Testis (tissue), 3 donors: ENCODE data around the gene PEX16. TPM values are rescaled to one million over a fixed set of nuclear protein-coding genes. Genes with fewer than 3 reads are reported as not detected.
A peak's percentile ranks its signal among the peaks of the same experiment; 100 is the strongest.

Experiments used
- DNase-seq: peaks from one replicate; pipeline ENCODE4 v3.0.0-alpha.2; 2019
- H3K27ac ChIP-seq, 2 donors: fragments of 200-600 bp; sonication (generic); one replicate each; pipeline ENCODE4 v1.5.1; 2019
- H3K27me3 ChIP-seq: fragments of 200-600 bp; sonication (generic); one replicate; pipeline ENCODE4 v1.5.1; 2019
- H3K36me3 ChIP-seq: fragments of 200-600 bp; sonication (generic); one replicate; pipeline ENCODE4 v1.5.1; 2017; ENCODE audit warnings: low read depth; ENCODE audit errors: missing control alignments
- H3K4me1 ChIP-seq: fragments of 200-600 bp; sonication (generic); one replicate; pipeline ENCODE4 v1.5.1; 2019
- H3K4me3 ChIP-seq, 2 donors: fragments of 200-600 bp; sonication (generic); one replicate each; pipeline ENCODE4 v1.5.1; 2017 to 2019
- H3K9me3 ChIP-seq: fragments of 200-600 bp; sonication (generic); one replicate; pipeline ENCODE4 v1.5.1; 2017
- CTCF ChIP-seq, 3 experiments: fragments of 450-650 bp in 2 of 3; fragments of 200-600 bp in 1 of 3; sonication (generic) in 1 of 3; IDR thresholded peaks; one replicate each; pipeline ENCODE4 v1.5.1; 2016 to 2019; ENCODE audit warnings: antibody characterized with exemption in 3 of 3, mild to moderate bottlenecking in 2 of 3, moderate library complexity in 1 of 3
- POLR2A ChIP-seq: fragments of 450-650 bp; IDR thresholded peaks from one replicate; pipeline ENCODE4 v1.6.1; 2017; ENCODE audit warnings: antibody characterized with exemption, mild to moderate bottlenecking, moderate library complexity
- WGBS, 2 donors: methylation state at CpG; one replicate each; pipeline ENCODE4 v1.1.5; 2018; 5-methylcytosine and 5-hydroxymethylcytosine counted together
- intact Hi-C: fragments of 100-400 bp; cut with DNase I; formaldehyde crosslinking; loops from one replicate; pipeline ENCODE4 v1.15.1; 2023; ENCODE audit warnings: low total_unique reads
- polyA plus RNA-seq: library from polyadenylated mRNA; stranded (reverse); fragments of 350-450 nt; fragmentation: Illumina TruSeq; extraction: RNeasy Lipid Tissue Mini Kit (QIAGEN cat#74804); gene quantifications from one replicate; pipeline ENCODE4 v1.2.3, GENCODE V29; 2014; ENCODE audit warnings: low read depth, low replicate concordance; ENCODE audit not compliant: insufficient read depth
- total RNA-seq, 2 donors: library from RNA; depleted of rRNA; stranded (reverse); fragments of >200 nt; gene quantifications; one replicate each; pipeline ENCODE4 v1.2.3, GENCODE V29; 2016

The PEX16 gene
- total and polyA plus RNA-seq, 3 donors from 2014 or later: 40.2 to 42.0 (median 41.4) TPM

GRCh38 chr11:45864041-45864440 lies 53.6 kb downstream of the PEX16 start:
- Histone ChIP-seq H3K36me3 (no peaks in the 10 kb centered on the region), H3K27ac (no peak overlapping the region), H3K9me3 (no peaks in the 10 kb centered on the region), H3K27me3 (no peaks in the 10 kb centered on the region), H3K4me3 (no peak overlapping the region), H3K4me1 (peaks cover 18% of the 10 kb centered on the region)
- TF ChIP-seq CTCF (IDR thresholded peaks at IDR 0.05) (no peak), POLR2A (no peak)
- intact Hi-C loops: no loop called here
- no peak for DNase-seq

- peak overlapping the region in 1 of 2 donors; percentile 79 for H3K27ac ChIP-seq
- 84 to 90% methylated on average over 8 to 10 of the region's 10 CpGs for WGBS, 2 donors
- intact Hi-C loops: no loop called here
- TF ChIP-seq CTCF (IDR thresholded peaks at IDR 0.05) (no peak), POLR2A (no peak)
- H3K36me3 ChIP-seq: no peaks in the 10 kb centered on the region
- peaks cover 46% of the 10 kb centered on the region for H3K4me1 ChIP-seq
- H3K27me3 ChIP-seq: no peaks in the 10 kb centered on the region
- no peaks in the 10 kb centered on the region for H3K9me3 ChIP-seq
- DNase-seq: no peak
- no peak overlapping the region for H3K4me3 ChIP-seq
Observed at GRCh38 chr11:45860764-45861510, 56.7 kb downstream of the PEX16 start.

DNA sequence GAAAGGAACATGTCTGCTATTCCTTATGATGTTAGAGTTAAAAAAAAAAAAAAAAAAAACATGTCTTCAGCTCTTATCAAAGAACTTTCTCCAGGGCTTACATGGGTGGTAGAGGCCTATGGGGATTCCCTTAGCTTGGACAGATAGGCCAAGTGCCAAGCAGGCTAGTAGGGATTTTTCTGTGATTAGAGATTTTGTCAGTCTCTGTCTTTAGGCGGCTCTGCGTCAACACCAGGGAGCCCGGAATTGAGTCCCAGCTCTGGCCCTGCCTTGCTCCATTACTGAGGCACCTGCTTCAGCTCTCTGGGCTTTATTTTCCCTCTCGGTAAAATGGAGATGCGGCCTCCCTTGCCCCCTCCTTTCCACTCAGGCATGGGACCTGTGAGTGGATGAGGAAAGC lies 57.3 kb downstream of the PEX16 start:
- no peaks in the 10 kb centered on the region for H3K36me3 ChIP-seq
- H3K4me1 ChIP-seq: peaks cover 52% of the 10 kb centered on the region
- no peaks in the 10 kb centered on the region for H3K27me3 ChIP-seq
- no peak overlapping the region for H3K4me3 ChIP-seq
- no peaks in the 10 kb centered on the region for H3K9me3 ChIP-seq
- no peak for DNase-seq
- TF ChIP-seq POLR2A: no peak
- TF ChIP-seq CTCF (IDR thresholded peaks at IDR 0.05): no peak
- intact Hi-C loops: no loop called here
- H3K27ac ChIP-seq: peak overlapping the region in 1 of 2 donors; percentile 79
- WGBS, 2 donors: 81 to 93% methylated on average over 5 of the region's 5 CpGs

Other genes starting within 250 kb of the PEX16 start
- 10 to 100 TPM; 12.9 to 15.7 TPM for gene SLC35C1, start 112.7 kb downstream of the PEX16 start, total RNA-seq
- 10.4 TPM for gene SLC35C1, start 112.7 kb downstream of the PEX16 start, polyA plus RNA-seq
- 100 to 1,000 TPM; 109 to 124 TPM for gene CRY2, start 70.4 kb downstream of the PEX16 start, total RNA-seq
- gene CRY2, start 70.4 kb downstream of the PEX16 start, polyA plus RNA-seq: 80.0 TPM
- gene MAPK8IP1, start 32.2 kb downstream of the PEX16 start, total RNA-seq: 10 to 100 TPM; 54.5 to 57.5 TPM
- gene MAPK8IP1, start 32.2 kb downstream of the PEX16 start, polyA plus RNA-seq: 62.9 TPM
- 10 to 100 TPM; 19.2 to 22.7 TPM for gene FREY1, start 10.6 kb downstream of the PEX16 start, total RNA-seq
- 59.2 TPM for gene FREY1, start 10.6 kb downstream of the PEX16 start, polyA plus RNA-seq
- 1 to 10 TPM; 2.1 to 3.4 TPM for gene LARGE2, start 4.8 kb upstream of the PEX16 start, total RNA-seq
- 4.7 TPM for gene LARGE2, start 4.8 kb upstream of the PEX16 start, polyA plus RNA-seq
- gene PHF21A, start 203.6 kb upstream of the PEX16 start, total RNA-seq: 10 to 100 TPM; 53.5 to 83.2 TPM
- 56.6 TPM for gene PHF21A, start 203.6 kb upstream of the PEX16 start, polyA plus RNA-seq